ENCODE data around the gene RPN1. TPM values are rescaled to one million over a fixed set of nuclear protein-coding genes. Genes with fewer than 3 reads are reported as not detected.

The RPN1 gene
- total and polyA plus RNA-seq, 4 donors = 132 to 407 (median 249) TPM

- Histone ChIP-seq H3K4me1 (ENCODE audit: control insufficient read depth in 4 of 4, insufficient read depth in 4 of 4, low read length in 3 of 4) (peaks cover 2 to 22% (median 19%) of the 10 kb centered on the region in 4 donors), H3K36me3 (ENCODE audit: control insufficient read depth in 4 of 4, insufficient read depth in 3 of 4, low read depth in 1 of 4, low read length in 3 of 4) (peaks cover 13 to 29% (median 22%) of the 10 kb centered on the region in 4 donors), H3K9me3 (ENCODE audit: control insufficient read depth in 4 of 4, low read length in 3 of 4) (no peaks in the 10 kb centered on the region), H3K27ac (ENCODE audit: low read depth in 1 of 2, low read length in 2 of 2) (peak overlapping the region; percentile 73 to 89), H3K4me3 (ENCODE audit: low read depth in 1 of 3, low read length in 3 of 3) (peak overlapping the region; percentile 69 to 79 (median 73)), H3K27me3 (ENCODE audit: control insufficient read depth in 4 of 4, insufficient read depth in 4 of 4, low read length in 3 of 4) (no peaks in the 10 kb centered on the region), H3K9ac (ENCODE audit: low read depth in 1 of 2, low read length in 2 of 2) (peak overlapping the region; percentile 81 to 82)
- no peak for DNase-seq (ENCODE audit: low spot score)
- WGBS = 39% methylated on average over 5 of the region's 5 CpGs
- TF ChIP-seq ZBTB33 (IDR thresholded peaks at IDR 0.05) = no peak
- TF ChIP-seq CTCF (IDR thresholded peaks at IDR 0.05; ENCODE audit: low read depth, low read length, missing input control) = no peak
- no peak for TF ChIP-seq YY1 (IDR thresholded peaks at IDR 0.05)
- no peak for TF ChIP-seq RAD21 (IDR thresholded peaks at IDR 0.05)
- no peak for TF ChIP-seq MAX (IDR thresholded peaks at IDR 0.05)
These were observed 32.3 kb downstream of the RPN1 start for GRCh38 chr3:128618398-128618726.

GRCh38 chr3:128617557-128618397 is 32.8 kb downstream of the RPN1 start:
- Histone ChIP-seq H3K36me3 (ENCODE audit: control insufficient read depth in 4 of 4, insufficient read depth in 3 of 4, low read depth in 1 of 4, low read length in 3 of 4) (peaks cover 13 to 29% (median 21%) of the 10 kb centered on the region in 4 donors), H3K4me1 (ENCODE audit: control insufficient read depth in 4 of 4, insufficient read depth in 4 of 4, low read length in 3 of 4) (peaks cover 2 to 22% (median 19%) of the 10 kb centered on the region in 4 donors), H3K4me3 (ENCODE audit: low read depth in 1 of 3, low read length in 3 of 3) (peak overlapping the region; percentile 69 to 79 (median 73)), H3K9me3 (ENCODE audit: control insufficient read depth in 4 of 4, low read length in 3 of 4) (no peaks in the 10 kb centered on the region), H3K9ac (ENCODE audit: low read depth in 1 of 2, low read length in 2 of 2) (peak overlapping the region; percentile 81 to 82), H3K27ac (ENCODE audit: low read depth in 1 of 2, low read length in 2 of 2) (peak overlapping the region; percentile 73 to 89), H3K27me3 (ENCODE audit: control insufficient read depth in 4 of 4, insufficient read depth in 4 of 4, low read length in 3 of 4) (no peaks in the 10 kb centered on the region)
- WGBS = under 1% methylated on average over 61 of the region's 61 CpGs
- DNase-seq (ENCODE audit: low spot score) = peak; percentile 96
- no peak for TF ChIP-seq HNF4G (IDR thresholded peaks at IDR 0.05)
- TF ChIP-seq RAD21 (IDR thresholded peaks at IDR 0.05) = peak; percentile 72 to 80
- peak in 1 of 2 donors; percentile 17 for TF ChIP-seq JUND (IDR thresholded peaks at IDR 0.05)
- TF ChIP-seq RXRA (IDR thresholded peaks at IDR 0.05) = peak in 1 of 2 donors; percentile 6
- no peak for TF ChIP-seq HNF4A (conservative IDR thresholded peaks at IDR 0.05)
- TF ChIP-seq SP1 (IDR thresholded peaks at IDR 0.05) = peak; percentile 47
- TF ChIP-seq CTCF (IDR thresholded peaks at IDR 0.05; ENCODE audit: low read depth, low read length, missing input control) = peak; percentile 90
- TF ChIP-seq MAX (IDR thresholded peaks at IDR 0.05) = no peak
- TF ChIP-seq FOXA2 (IDR thresholded peaks at IDR 0.05) = no peak
- TF ChIP-seq NR2F2 (IDR thresholded peaks at IDR 0.05) = no peak
- no peak for TF ChIP-seq FOXA1 (IDR thresholded peaks at IDR 0.05)
